Activated CD4-positive, alpha-beta memory T cell treated with anti-CD3 and anti-CD28 coated beads for 36 hours (primary cell): Measurements from ENCODE around the gene RAC3. TPM values are rescaled to one million over a fixed set of nuclear protein-coding genes. Genes with fewer than 3 reads are reported as not detected.

Experiments
- CTCF ChIA-PET: fragments of 350-600 bp; sonication (Branson Sonifier 250); formaldehyde crosslinking; loops from one replicate; lab custom pipeline; 2021; ENCODE audit warnings: antibody characterized with exemption, inconsistent platforms; lab: Charles Lee
- POLR2A ChIA-PET: fragments of 350-600 bp; sonication (Branson Sonifier 250); formaldehyde crosslinking; loops from one replicate; lab custom pipeline; 2021; ENCODE audit warnings: antibody characterized with exemption; lab: Charles Lee
- DNase-seq: peaks from one replicate; pipeline ENCODE4 v3.0.0-alpha.2; 2020
- H3K27ac Mint-ChIP-seq: one replicate; pipeline ENCODE4 v1.8.0; 2021; ENCODE audit warnings: mixed read lengths
- H3K27me3 Mint-ChIP-seq: one replicate; pipeline ENCODE4 v1.8.0; 2021; ENCODE audit warnings: mixed read lengths
- H3K36me3 Mint-ChIP-seq: one replicate; pipeline ENCODE4 v1.8.0; 2021; ENCODE audit warnings: mixed read lengths
- H3K4me1 Mint-ChIP-seq: one replicate; pipeline ENCODE4 v1.8.0; 2021; ENCODE audit warnings: low read depth, mixed read lengths
- H3K4me3 Mint-ChIP-seq: one replicate; pipeline ENCODE4 v1.8.0; 2021; ENCODE audit warnings: mild to moderate bottlenecking, mixed read lengths
- H3K9me3 Mint-ChIP-seq: one replicate; pipeline ENCODE4 v1.8.0; 2021; ENCODE audit warnings: mixed read lengths
- intact Hi-C: fragments of 100-400 bp; cut with micrococcal nuclease; formaldehyde crosslinking; loops from one replicate; pipeline ENCODE4 v1.15.1; 2023
- total RNA-seq, 2 experiments: library from RNA; stranded (reverse); gene quantifications; one replicate each; pipeline ENCODE4 v1.2.3, GENCODE V29; 2021

Gene RAC3
- total RNA-seq, 2 experiments from 2014 or later: 6.3 to 8.1 TPM

DNA sequence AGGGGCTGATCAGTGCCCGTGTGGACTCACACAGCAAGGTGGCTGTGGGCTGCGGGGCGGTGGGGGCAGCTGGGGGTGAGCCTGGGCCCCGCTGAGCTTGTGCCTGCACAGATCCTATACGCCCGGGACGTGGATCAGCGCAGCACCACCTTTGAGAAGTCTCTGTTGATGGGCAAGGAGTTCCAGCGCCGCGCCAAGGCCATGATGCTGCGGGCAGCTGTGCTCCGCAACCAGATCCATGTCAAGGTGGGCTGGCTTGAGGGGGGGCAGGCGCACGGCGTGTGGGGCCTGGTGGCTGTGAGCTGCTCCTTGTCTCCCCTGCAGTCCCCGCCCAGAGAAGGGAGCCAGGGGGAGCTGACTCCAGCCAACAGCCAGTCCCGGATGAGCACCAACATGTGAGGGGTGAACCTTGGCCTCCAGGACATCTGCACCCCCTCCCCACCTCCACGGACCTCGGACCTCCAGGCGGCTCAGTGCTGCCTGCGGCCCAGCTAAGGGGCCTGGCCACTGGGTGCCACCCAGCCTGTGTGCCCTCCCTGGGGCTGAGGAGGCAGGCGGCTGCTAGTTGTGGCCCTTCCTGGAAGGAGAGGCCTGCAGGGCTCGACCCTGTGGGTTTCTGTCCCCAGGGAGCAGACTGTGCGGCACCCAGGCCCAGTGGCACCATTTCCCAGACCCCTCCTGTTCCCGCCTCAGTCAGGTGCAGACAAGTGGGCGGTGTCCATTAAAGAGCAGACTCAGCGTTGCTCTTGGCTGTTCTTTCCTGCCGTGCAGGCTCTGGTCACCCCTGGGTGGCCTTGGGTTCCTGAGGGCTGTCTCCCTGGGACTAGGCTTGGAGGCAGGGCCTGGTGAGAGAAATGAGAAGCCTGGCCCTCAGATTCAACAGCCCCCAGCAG lies 25.5 kb downstream of the RAC3 start:
- ChIA-PET CTCF (no interaction called here), POLR2A (interaction anchor here (0.6 to 1.0 kb wide), 2 partner anchors 8 to 9 kb away, joined by 3 to 4 read pairs; partner anchors contain the start of gene DUS1L)
- Mint-ChIP-seq H3K27ac (no peak overlapping the region), H3K4me1 (peaks cover 11% of the 10 kb centered on the region), H3K36me3 (peaks cover 6% of the 10 kb centered on the region), H3K9me3 (no peaks in the 10 kb centered on the region), H3K27me3 (no peaks in the 10 kb centered on the region), H3K4me3 (no peak overlapping the region)
- DNase-seq: no peak
- intact Hi-C loops: no loop called here

DNA sequence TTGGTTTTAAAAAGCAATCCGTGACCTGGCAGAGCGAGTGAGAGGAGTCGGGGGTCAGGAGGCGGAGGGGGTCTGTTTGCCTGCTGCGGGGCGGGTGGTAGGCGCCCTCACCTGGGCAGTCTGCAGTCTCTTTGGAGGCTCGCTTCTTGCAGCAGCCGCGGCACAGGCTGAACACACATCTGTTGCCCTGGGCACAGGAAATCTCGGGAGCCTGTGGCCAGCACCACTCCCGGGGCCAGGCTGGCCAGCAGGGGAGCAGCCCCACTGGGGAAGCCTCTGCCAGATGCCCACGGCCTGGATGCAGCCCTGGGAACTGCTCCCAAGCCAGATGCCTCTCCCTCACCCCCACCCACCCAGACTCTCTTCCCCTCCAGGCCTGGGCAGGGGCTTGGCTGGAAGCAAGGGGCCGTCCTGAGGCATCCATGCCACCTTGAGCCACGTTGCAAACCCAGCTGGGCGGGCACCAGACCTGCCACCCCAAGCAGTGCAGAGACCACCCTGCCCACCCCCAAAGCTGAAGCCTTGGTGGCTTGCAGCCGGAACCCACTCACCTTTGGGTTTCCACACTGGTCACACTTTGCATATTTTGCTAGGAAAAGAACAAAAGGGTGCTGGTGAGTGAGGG lies 26.9 kb downstream of the RAC3 start:
- DNase-seq: no peak
- Mint-ChIP-seq H3K36me3 (peaks cover 8% of the 10 kb centered on the region), H3K27ac (no peak overlapping the region), H3K4me3 (no peak overlapping the region), H3K4me1 (peaks cover 5% of the 10 kb centered on the region), H3K9me3 (no peaks in the 10 kb centered on the region), H3K27me3 (no peaks in the 10 kb centered on the region)
- POLR2A ChIA-PET: no interaction called here
- intact Hi-C loops: no loop called here
- CTCF ChIA-PET: no interaction called here

DNA sequence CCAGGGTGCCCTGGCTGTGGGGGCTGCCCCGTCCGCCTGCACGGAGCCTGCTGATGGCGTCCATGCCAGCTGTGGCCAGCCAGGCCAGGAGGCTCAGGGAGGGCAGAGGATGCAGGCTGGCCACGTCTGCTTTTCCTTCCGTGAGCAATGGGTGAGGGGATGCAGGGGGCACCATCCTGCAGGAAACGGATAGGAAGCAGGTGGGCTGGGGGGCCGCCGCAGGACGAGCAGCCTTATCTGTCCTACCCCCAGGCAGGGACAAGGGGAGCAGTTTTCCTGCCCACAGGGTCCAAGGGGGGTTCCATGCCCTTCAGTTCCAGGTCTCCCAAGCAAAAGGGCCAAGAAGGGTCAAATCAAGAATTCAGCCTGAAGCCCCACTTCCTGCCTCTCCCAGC lies 27.4 kb downstream of the RAC3 start:
- Mint-ChIP-seq H3K4me1 (no peaks in the 10 kb centered on the region), H3K36me3 (peaks cover 8% of the 10 kb centered on the region), H3K4me3 (no peak overlapping the region), H3K27ac (no peak overlapping the region), H3K9me3 (no peaks in the 10 kb centered on the region), H3K27me3 (no peaks in the 10 kb centered on the region)
- intact Hi-C loops: no loop called here
- no peak for DNase-seq
- POLR2A ChIA-PET: interaction anchor here (1.4 kb wide), 1 partner anchor 19 kb away, joined by 6 read pairs; no protein-coding TSS in a partner anchor
- CTCF ChIA-PET: no interaction called here

- ChIA-PET CTCF (interaction anchor here (1.0 kb wide), 1 partner anchor 95 kb away, joined by 3 read pairs; no protein-coding TSS in a partner anchor), POLR2A (interaction anchor here (1.4 kb wide), 1 partner anchor 18 kb away, joined by 6 read pairs; no protein-coding TSS in a partner anchor)
- H3K9me3 Mint-ChIP-seq: no peaks in the 10 kb centered on the region
- intact Hi-C loops: no loop called here
- peaks cover 8% of the 10 kb centered on the region for H3K36me3 Mint-ChIP-seq
- H3K4me1 Mint-ChIP-seq: peaks cover 5% of the 10 kb centered on the region
- no peak overlapping the region for H3K27ac Mint-ChIP-seq
- DNase-seq: no peak
- H3K4me3 Mint-ChIP-seq: no peak overlapping the region
- H3K27me3 Mint-ChIP-seq: no peaks in the 10 kb centered on the region
Observed at GRCh38 chr17:82059272-82060000, 28.0 kb downstream of the RAC3 start.

DNA sequence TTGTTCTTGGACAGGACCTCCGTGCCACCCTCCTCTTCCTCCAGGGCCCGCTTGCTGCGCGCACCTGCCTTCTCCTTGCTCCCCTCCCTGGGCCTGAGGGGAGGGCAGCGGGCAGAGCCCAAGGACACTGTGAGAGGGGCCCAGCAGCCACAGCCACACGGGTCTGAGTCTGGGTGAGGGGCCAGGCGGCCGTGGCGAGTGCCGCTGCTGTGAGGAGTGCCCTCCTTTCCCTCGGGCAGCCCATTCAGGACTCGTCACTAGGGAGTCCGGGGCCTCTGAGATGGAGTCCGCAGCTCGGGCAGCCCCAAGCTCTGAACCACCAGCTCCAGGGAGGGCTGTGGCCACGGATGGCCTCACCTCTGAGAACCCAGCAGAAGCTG lies 28.5 kb downstream of the RAC3 start:
- H3K27ac Mint-ChIP-seq: no peak overlapping the region
- POLR2A ChIA-PET: interaction anchor here (1.4 kb wide), 1 partner anchor 18 kb away, joined by 6 read pairs; no protein-coding TSS in a partner anchor
- peaks cover 8% of the 10 kb centered on the region for H3K36me3 Mint-ChIP-seq
- no peaks in the 10 kb centered on the region for H3K9me3 Mint-ChIP-seq
- H3K27me3 Mint-ChIP-seq: no peaks in the 10 kb centered on the region
- H3K4me1 Mint-ChIP-seq: peaks cover 5% of the 10 kb centered on the region
- intact Hi-C loops: loop anchor here (10.0 kb wide), 1 partner anchor 95 kb away; no protein-coding TSS in a partner anchor
- H3K4me3 Mint-ChIP-seq: no peak overlapping the region
- CTCF ChIA-PET: interaction anchor here (1.0 kb wide), 1 partner anchor 94 kb away, joined by 3 read pairs; no protein-coding TSS in a partner anchor
- no peak for DNase-seq

DNA sequence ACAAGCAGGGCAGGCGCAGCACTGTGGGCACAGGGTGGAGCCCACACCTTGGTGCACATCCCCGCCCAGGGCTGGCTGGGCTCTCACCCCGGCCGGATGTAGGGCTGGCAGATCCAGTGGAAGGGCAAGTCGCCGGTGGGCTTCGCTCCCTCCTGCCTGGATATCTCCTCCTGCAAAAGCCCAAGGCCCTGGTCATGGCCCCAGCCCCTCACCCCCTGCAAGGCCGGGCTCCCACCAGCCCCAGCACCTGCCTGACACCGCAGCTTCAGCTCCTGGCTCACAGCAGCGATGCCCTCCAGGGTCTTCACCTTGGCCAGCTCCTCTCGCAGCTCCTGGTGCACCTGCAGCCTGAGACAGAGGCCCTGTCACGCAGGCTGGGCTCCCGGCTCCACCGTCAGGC lies 29.1 kb downstream of the RAC3 start:
- DNase-seq: no peak
- intact Hi-C loops: loop anchor here (10.0 kb wide), 1 partner anchor 94 kb away; no protein-coding TSS in a partner anchor
- CTCF ChIA-PET: interaction anchor here (1.0 kb wide), 1 partner anchor 93 kb away, joined by 3 read pairs; no protein-coding TSS in a partner anchor
- POLR2A ChIA-PET: interaction anchor here (1.4 kb wide), 1 partner anchor 17 kb away, joined by 6 read pairs; no protein-coding TSS in a partner anchor
- Mint-ChIP-seq H3K27ac (no peak overlapping the region), H3K9me3 (no peaks in the 10 kb centered on the region), H3K36me3 (peaks cover 8% of the 10 kb centered on the region), H3K4me3 (no peak overlapping the region), H3K4me1 (peaks cover 5% of the 10 kb centered on the region), H3K27me3 (no peaks in the 10 kb centered on the region)

GRCh38 chr17:82061047-82061925 lies 29.8 kb downstream of the RAC3 start:
- DNase-seq: no peak
- intact Hi-C loops: loop anchor here (10.0 kb wide), 1 partner anchor 94 kb away; no protein-coding TSS in a partner anchor
- Mint-ChIP-seq H3K36me3 (peaks cover 8% of the 10 kb centered on the region), H3K27me3 (no peaks in the 10 kb centered on the region), H3K27ac (no peak overlapping the region), H3K4me3 (no peak overlapping the region), H3K4me1 (peaks cover 6% of the 10 kb centered on the region), H3K9me3 (no peaks in the 10 kb centered on the region)
- CTCF ChIA-PET: no interaction called here
- POLR2A ChIA-PET: no interaction called here

DNA sequence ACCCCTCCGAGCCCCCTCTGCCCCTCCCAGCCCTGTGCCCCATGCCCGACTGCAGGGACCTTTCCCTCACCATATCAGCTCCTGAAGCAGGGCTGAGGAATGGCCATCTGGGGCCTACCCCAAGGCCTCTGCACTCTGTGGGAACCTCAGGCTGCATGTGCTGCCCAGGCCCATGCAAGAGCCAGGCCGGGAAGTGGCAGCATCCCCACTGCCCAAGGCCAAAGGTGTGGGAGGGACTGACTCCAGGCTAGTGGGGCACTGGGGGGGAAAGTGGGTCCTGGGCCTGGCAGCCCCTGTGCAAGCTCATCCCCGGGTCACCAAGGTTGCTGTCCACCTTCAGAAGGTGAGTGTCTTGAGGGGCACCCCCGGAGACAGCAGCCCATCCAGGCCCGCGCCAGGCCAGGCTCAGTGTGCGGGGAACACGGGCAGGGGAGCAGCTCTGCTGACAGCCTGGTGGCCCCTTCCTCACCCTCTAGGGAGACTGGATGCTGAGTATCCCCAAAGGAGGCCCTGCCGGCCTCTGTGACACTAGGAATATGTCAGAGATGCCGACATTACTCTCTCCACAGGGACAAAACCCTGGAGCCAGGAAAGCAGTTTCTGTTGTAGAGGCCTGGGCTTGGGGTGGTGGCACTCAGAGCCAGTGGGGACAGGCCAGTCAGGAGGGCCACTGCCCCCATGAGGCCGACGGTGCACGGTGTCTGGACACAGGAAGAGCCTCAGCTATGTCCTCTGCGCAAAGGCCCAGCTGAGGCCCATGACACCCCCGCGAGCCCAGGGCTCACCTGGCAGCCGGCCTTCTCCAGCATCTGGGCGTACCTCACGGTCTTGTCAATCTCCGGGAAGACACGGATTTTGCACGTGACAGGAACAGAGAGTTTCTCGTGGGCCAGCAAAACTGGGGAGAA lies 30.9 kb downstream of the RAC3 start:
- ChIA-PET CTCF (interaction anchor here (4.4 kb wide), 1 partner anchor 32 kb away, joined by 17 read pairs; no protein-coding TSS in a partner anchor), POLR2A (no interaction called here)
- Mint-ChIP-seq H3K9me3 (no peaks in the 10 kb centered on the region), H3K27me3 (no peaks in the 10 kb centered on the region), H3K4me1 (peaks cover 9% of the 10 kb centered on the region), H3K4me3 (no peak overlapping the region), H3K36me3 (peaks cover 8% of the 10 kb centered on the region), H3K27ac (no peak overlapping the region)
- intact Hi-C loops: loop anchor here (10.0 kb wide), 1 partner anchor 92 kb away; no protein-coding TSS in a partner anchor
- DNase-seq: no peak

DNA sequence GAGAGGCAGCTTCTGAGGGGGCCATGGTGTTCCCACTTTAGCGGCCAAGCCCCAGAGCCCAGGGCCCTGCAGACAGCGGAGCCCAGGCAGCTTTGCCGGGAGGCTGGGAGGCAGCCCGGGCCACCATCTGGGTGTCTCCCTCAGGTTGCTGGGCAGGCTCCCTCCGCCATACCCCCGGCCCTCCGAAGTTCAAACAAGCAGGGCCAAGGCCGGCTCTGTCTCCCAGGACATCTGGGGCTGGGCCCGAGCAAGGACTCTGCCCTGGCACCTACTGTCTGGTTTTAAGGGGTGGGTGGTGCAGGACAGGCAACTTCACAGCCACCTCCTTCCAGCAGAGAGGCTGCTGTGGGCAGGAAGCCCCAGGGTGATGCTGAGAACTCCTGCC lies 31.5 kb downstream of the RAC3 start:
- Mint-ChIP-seq H3K4me3 (no peak overlapping the region), H3K27me3 (no peaks in the 10 kb centered on the region), H3K27ac (no peak overlapping the region), H3K9me3 (no peaks in the 10 kb centered on the region), H3K36me3 (peaks cover 4% of the 10 kb centered on the region), H3K4me1 (peaks cover 9% of the 10 kb centered on the region)
- no peak for DNase-seq
- CTCF ChIA-PET: interaction anchor here (4.4 kb wide), 1 partner anchor 33 kb away, joined by 17 read pairs; no protein-coding TSS in a partner anchor
- POLR2A ChIA-PET: no interaction called here
- intact Hi-C loops: loop anchor here (10.0 kb wide), 1 partner anchor 92 kb away; no protein-coding TSS in a partner anchor
